Natural killer cell (primary cell): Measurements from ENCODE around the gene ADRA2A. TPM values are rescaled to one million over a fixed set of nuclear protein-coding genes. Genes with fewer than 3 reads are reported as not detected.

Experiments used
- ATAC-seq, 3 donors: fragments of 150-1000 bp in 2 of 3; fragments of 200-7000 bp in 1 of 3; cut with Tn5 transposase; 1 replicate in 1 of 3; 2 replicates in 2 of 3; pipeline ENCODE4 v1.10.0; 2021; ENCODE audit warnings: mild to moderate bottlenecking in 2 of 3, moderate library complexity in 2 of 3
- DNase-seq, 2 donors: peaks; one replicate each; pipeline versions ENCODE4 v3.0.0 to v3.0.0-alpha.2; 2013 to 2021; ENCODE audit warnings: mixed read lengths in 1 of 2
- H3K27ac ChIP-seq: one replicate; pipeline ENCODE4 v1.5.1; 2013; ENCODE audit warnings: mild to moderate bottlenecking, low read length
- H3K27me3 ChIP-seq: one replicate; pipeline ENCODE4 v1.6.1; 2013; ENCODE audit warnings: low read length; ENCODE audit not compliant: control insufficient read depth, insufficient read depth
- H3K36me3 ChIP-seq: one replicate; pipeline ENCODE4 v1.6.1; 2013; ENCODE audit warnings: low read length; ENCODE audit not compliant: control insufficient read depth, insufficient read depth
- H3K4me1 ChIP-seq: one replicate; pipeline ENCODE4 v1.6.1; 2013; ENCODE audit warnings: low read length; ENCODE audit not compliant: control insufficient read depth, insufficient read depth
- H3K4me3 ChIP-seq: one replicate; pipeline ENCODE4 v1.5.1; 2013; ENCODE audit warnings: low read length
- H3K9me3 ChIP-seq: one replicate; pipeline ENCODE4 v1.6.1; 2013; ENCODE audit warnings: low read length; ENCODE audit not compliant: control insufficient read depth, insufficient read depth
- H3K27ac Mint-ChIP-seq, 2 donors: one replicate each; pipeline ENCODE4 v1.8.0; 2022; ENCODE audit warnings: mild to moderate bottlenecking in 2 of 2, mixed read lengths in 2 of 2, moderate library complexity in 1 of 2
- H3K27me3 Mint-ChIP-seq, 2 donors: one replicate each; pipeline ENCODE4 v1.8.0; 2022; ENCODE audit warnings: low read depth in 2 of 2, mixed read lengths in 2 of 2
- H3K36me3 Mint-ChIP-seq: one replicate; pipeline ENCODE4 v1.8.0; 2022; ENCODE audit warnings: mixed read lengths
- H3K4me1 Mint-ChIP-seq, 2 donors: one replicate each; pipeline ENCODE4 v1.8.0; 2022; ENCODE audit warnings: mixed read lengths in 2 of 2
- H3K4me3 Mint-ChIP-seq: one replicate; pipeline ENCODE4 v1.8.0; 2022; ENCODE audit warnings: mild to moderate bottlenecking, moderate library complexity, mixed read lengths
- H3K9me3 Mint-ChIP-seq, 2 donors: one replicate each; pipeline ENCODE4 v1.8.0; 2022; ENCODE audit warnings: mixed read lengths in 2 of 2
- WGBS: methylation state at CpG from one replicate; pipeline ENCODE4 v1.1.7; 2013; ENCODE audit warnings: missing lambda C conversion rate; ENCODE audit not compliant: insufficient coverage; 5-methylcytosine and 5-hydroxymethylcytosine counted together
- intact Hi-C: fragments of 100-400 bp; cut with micrococcal nuclease; formaldehyde crosslinking; loops from one replicate; pipeline ENCODE4 v1.14.2; 2022
- total RNA-seq, 4 donors: library from RNA; stranded (reverse); fragments of 120-200 nt in 1 of 4; gene quantifications; one replicate each; pipeline versions ENCODE4 v1.2.3 to v1.2.4, GENCODE V29; 2013 to 2022
- TF ChIP-seq, protein P1 (sequence below): fragments of 200-600 bp; IDR thresholded peaks from one replicate; pipeline ENCODE4 v1.8.0; 2022; ENCODE audit warnings: antibody characterized with exemption

The ADRA2A gene
- total RNA-seq, 3 donors from 2014 or later (not counting 1 experiment from before 2014, with no cell fraction given): 0.07 to 0.28 TPM; not detected in 1

- H3K36me3 ChIP-seq: no peaks in the 10 kb centered on the region
- 96% methylated on average over 2 of the region's 2 CpGs for WGBS
- intact Hi-C loops: no loop called here
- TF ChIP-seq, protein P1, sequence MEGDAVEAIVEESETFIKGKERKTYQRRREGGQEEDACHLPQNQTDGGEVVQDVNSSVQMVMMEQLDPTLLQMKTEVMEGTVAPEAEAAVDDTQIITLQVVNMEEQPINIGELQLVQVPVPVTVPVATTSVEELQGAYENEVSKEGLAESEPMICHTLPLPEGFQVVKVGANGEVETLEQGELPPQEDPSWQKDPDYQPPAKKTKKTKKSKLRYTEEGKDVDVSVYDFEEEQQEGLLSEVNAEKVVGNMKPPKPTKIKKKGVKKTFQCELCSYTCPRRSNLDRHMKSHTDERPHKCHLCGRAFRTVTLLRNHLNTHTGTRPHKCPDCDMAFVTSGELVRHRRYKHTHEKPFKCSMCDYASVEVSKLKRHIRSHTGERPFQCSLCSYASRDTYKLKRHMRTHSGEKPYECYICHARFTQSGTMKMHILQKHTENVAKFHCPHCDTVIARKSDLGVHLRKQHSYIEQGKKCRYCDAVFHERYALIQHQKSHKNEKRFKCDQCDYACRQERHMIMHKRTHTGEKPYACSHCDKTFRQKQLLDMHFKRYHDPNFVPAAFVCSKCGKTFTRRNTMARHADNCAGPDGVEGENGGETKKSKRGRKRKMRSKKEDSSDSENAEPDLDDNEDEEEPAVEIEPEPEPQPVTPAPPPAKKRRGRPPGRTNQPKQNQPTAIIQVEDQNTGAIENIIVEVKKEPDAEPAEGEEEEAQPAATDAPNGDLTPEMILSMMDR: no peak
- H3K27me3 ChIP-seq: peaks cover 6% of the 10 kb centered on the region
- DNase-seq (no peak), ATAC-seq (no peak)
- peaks cover 3% of the 10 kb centered on the region for H3K9me3 ChIP-seq
- no peak overlapping the region for H3K4me3 ChIP-seq
- no peaks in the 10 kb centered on the region for H3K36me3 Mint-ChIP-seq
- H3K27me3 Mint-ChIP-seq: peaks cover 26 to 67% of the 10 kb centered on the region in 2 donors
- H3K9me3 Mint-ChIP-seq: no peaks in the 10 kb centered on the region
- H3K4me3 Mint-ChIP-seq: no peak overlapping the region
- H3K27ac ChIP-seq: no peak overlapping the region
- H3K4me1 ChIP-seq: no peaks in the 10 kb centered on the region
- H3K27ac Mint-ChIP-seq: no peak overlapping the region
- H3K4me1 Mint-ChIP-seq: no peaks in the 10 kb centered on the region
Observed at GRCh38 chr10:111063471-111063870, 13.4 kb upstream of the ADRA2A start.

GRCh38 chr10:111072232-111072631 lies 4.6 kb upstream of the ADRA2A start:
- peaks cover 43 to 55% of the 10 kb centered on the region in 2 donors for H3K27me3 Mint-ChIP-seq
- no peak for ATAC-seq

DNA sequence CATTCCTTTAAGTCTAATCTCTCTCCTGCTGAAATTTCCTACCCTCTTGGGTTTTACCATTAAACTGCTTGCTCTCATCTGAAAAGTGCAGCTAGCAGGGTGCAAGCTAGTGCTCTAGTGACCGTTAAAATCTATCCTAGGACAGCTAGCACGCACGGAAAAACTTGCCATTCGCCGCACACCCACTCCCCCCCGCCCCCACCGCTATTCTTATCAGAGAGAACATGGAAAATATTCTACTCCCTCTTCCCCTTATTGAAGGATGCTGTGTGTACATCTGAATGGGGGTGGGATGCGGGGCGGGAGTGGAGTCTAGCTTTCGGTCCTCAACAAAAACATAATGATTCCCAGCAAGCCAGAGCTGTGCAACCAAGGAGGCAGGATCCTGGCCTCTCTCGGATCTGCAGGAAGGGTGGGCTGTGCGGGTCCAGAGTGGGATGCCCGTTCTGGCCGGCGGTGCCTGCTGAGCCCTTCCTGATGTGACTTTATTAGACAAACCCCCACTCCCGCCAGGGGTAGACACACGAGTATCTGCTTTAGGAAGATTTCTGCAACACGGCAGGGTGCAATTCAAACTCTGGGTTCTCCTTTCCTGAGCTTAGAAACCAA lies 1.1 kb upstream of the ADRA2A start:
- no peaks in the 10 kb centered on the region for H3K9me3 ChIP-seq
- H3K4me3 ChIP-seq: no peak overlapping the region
- WGBS: 20% methylated on average over 13 of the region's 18 CpGs

More at GRCh38 chr10:111072232-111072631, 4.6 kb upstream of the ADRA2A start:
- intact Hi-C loops: no loop called here
- Histone ChIP-seq H3K27ac (no peak overlapping the region), H3K4me3 (no peak overlapping the region), H3K9me3 (no peaks in the 10 kb centered on the region), H3K36me3 (no peaks in the 10 kb centered on the region), H3K27me3 (peaks cover 26% of the 10 kb centered on the region), H3K4me1 (peaks cover 14% of the 10 kb centered on the region)
- DNase-seq: no peak
- WGBS: 61% methylated on average over 2 of the region's 3 CpGs
- TF ChIP-seq, protein P1: no peak
- Mint-ChIP-seq H3K36me3 (peaks cover 11% of the 10 kb centered on the region), H3K4me3 (no peak overlapping the region), H3K27ac (no peak overlapping the region), H3K4me1 (no peaks in the 10 kb centered on the region), H3K9me3 (no peaks in the 10 kb centered on the region)

More for the DNA sequence above, 1.1 kb upstream of the ADRA2A start:
- Histone ChIP-seq H3K27me3 (peaks cover 28% of the 10 kb centered on the region), H3K4me1 (peaks cover 18% of the 10 kb centered on the region), H3K27ac (no peak overlapping the region), H3K36me3 (no peaks in the 10 kb centered on the region)
- Mint-ChIP-seq H3K9me3 (no peaks in the 10 kb centered on the region), H3K4me3 (no peak overlapping the region), H3K4me1 (peaks cover 4 to 5% of the 10 kb centered on the region in 2 donors), H3K36me3 (peaks cover 16% of the 10 kb centered on the region), H3K27me3 (peaks cover 57 to 63% of the 10 kb centered on the region in 2 donors), H3K27ac (no peak overlapping the region)
- intact Hi-C loops: no loop called here
- no peak for ATAC-seq
- TF ChIP-seq, protein P1: no peak
- no peak for DNase-seq
